HepG2 (cell line): ENCODE data around the gene TCOF1. TPM values are rescaled to one million over a fixed set of nuclear protein-coding genes. Genes with fewer than 3 reads are reported as not detected.

ENCODE experiments used
- ATAC-seq: fragments of 200-7000 bp; cut with Tn5 transposase; 3 replicates; pipeline ENCODE4 v1.9.1; 2020; ENCODE audit warnings: mild to moderate bottlenecking, moderate library complexity
- BruUV-seq: library from RNA; stranded (reverse); fragments of 400-500 nt; replicated peaks from 2 replicates; lab custom pipeline; 2021; lab: Mats Ljungman, UMichigan
- CTCF ChIA-PET: fragments of 300-600 bp; formaldehyde crosslinking; extraction: SDS; loops from one replicate; lab custom pipeline; 2021; ENCODE audit warnings: low total read pairs, inconsistent platforms, low intra/inter-chr PET ratio; lab: Yijun Ruan, JAX
- POLR2A ChIA-PET: fragments of 350-600 bp; sonication (Branson Sonifier 250); formaldehyde crosslinking; loops from one replicate; lab custom pipeline; 2020; ENCODE audit warnings: antibody characterized with exemption, inconsistent platforms; lab: Yijun Ruan, JAX
- DNase-seq: peaks from one replicate; pipeline ENCODE4 v3.0.0-alpha.2; 2015; ENCODE audit warnings: low spot score
- FAIRE-seq: peaks from 3 replicates; lab custom pipeline; 2011; peaks lifted over from hg19 to GRCh38; lab: Jason Lieb, UNC
- H2AFZ ChIP-seq: one replicate; pipeline ENCODE4 v1.6.1; 2011; ENCODE audit warnings: low read length, inconsistent platforms
- H3K27ac ChIP-seq: fragments of 300-600 bp; 3 replicates; pipeline ENCODE4 v1.8.0; 2011; ENCODE audit warnings: mixed run types, mild to moderate bottlenecking, mixed read lengths, low read length, inconsistent platforms; ENCODE audit not compliant: insufficient read depth; ENCODE audit errors: extremely low read length
- H3K27me3 ChIP-seq, 2 experiments: fragments of 200-600 bp in 1 of 2; 2 replicates in 1 of 2; 3 replicates in 1 of 2; pipeline versions ENCODE4 v1.6.0 to v1.8.0; 2011; ENCODE audit warnings: low read length in 2 of 2, mild to moderate bottlenecking in 2 of 2, moderate library complexity in 2 of 2, inconsistent platforms in 1 of 2; ENCODE audit not compliant: insufficient read depth in 2 of 2, control insufficient read depth in 1 of 2
- H3K36me3 ChIP-seq, 2 experiments: fragments of 200-600 bp in 1 of 2; replicated peaks in 1 of 2; 2 replicates in 1 of 2; 3 replicates in 1 of 2; pipeline versions ENCODE4 v1.5.1 to v1.8.0; 2011; ENCODE audit warnings: low read length in 2 of 2, inconsistent platforms in 1 of 2; ENCODE audit not compliant: insufficient read depth in 2 of 2, control insufficient read depth in 1 of 2
- H3K4me1 ChIP-seq: 2 replicates; pipeline ENCODE4 v1.5.1; 2012; ENCODE audit warnings: low read length, inconsistent platforms; ENCODE audit not compliant: insufficient read depth
- H3K4me2 ChIP-seq: 2 replicates; pipeline ENCODE4 v1.6.0; 2011; ENCODE audit warnings: low read depth, low read length, inconsistent platforms
- H3K4me3 ChIP-seq, 3 experiments: fragments of 200-600 bp in 1 of 3; sonication (generic), shearing (Covaris generic) in 1 of 3; replicated peaks in 1 of 3; 2 replicates each; pipeline ENCODE4 v1.5.1; 2011 to 2016; ENCODE audit warnings: low read length in 3 of 3, inconsistent platforms in 2 of 3, low read depth in 2 of 3, mild to moderate bottlenecking in 2 of 3, control low read depth in 1 of 3, mixed read lengths in 1 of 3; ENCODE audit not compliant: insufficient read depth in 1 of 3
- H3K79me2 ChIP-seq: one replicate; pipeline ENCODE4 v1.6.1; 2011; ENCODE audit warnings: low read length, inconsistent platforms; ENCODE audit not compliant: insufficient read depth
- H3K9ac ChIP-seq: 2 replicates; pipeline ENCODE4 v1.6.0; 2011; ENCODE audit warnings: mild to moderate bottlenecking, low read depth, low read length, inconsistent platforms; ENCODE audit not compliant: insufficient read depth
- H3K9me3 ChIP-seq: 2 replicates; pipeline ENCODE4 v1.5.1; 2012; ENCODE audit warnings: mild to moderate bottlenecking, low read length
- H4K20me1 ChIP-seq: 2 replicates; pipeline ENCODE4 v1.6.0; 2011; ENCODE audit warnings: inconsistent platforms, mild to moderate bottlenecking, low read length, moderate library complexity; ENCODE audit not compliant: insufficient read depth
- CSRNP1 ChIP-seq: sonication (generic); formaldehyde crosslinking; IDR thresholded peaks from 2 replicates; pipeline ENCODE4 v1.8.1; 2023; ENCODE audit warnings: mild to moderate bottlenecking, missing genetic modification reagents
- EP300 ChIP-seq, 3 experiments: sonication (generic) in 1 of 3; formaldehyde crosslinking in 1 of 3; IDR thresholded peaks; 2 replicates each; pipeline versions ENCODE4 v1.5.1 to v1.6.1; 2011 to 2020; ENCODE audit warnings: low read depth in 2 of 3, low read length in 2 of 3, borderline replicate concordance in 1 of 3, improper control_type of control experiment in 1 of 3, mild to moderate bottlenecking in 1 of 3, missing genetic modification reagents in 1 of 3, moderate library complexity in 1 of 3
- HMGA1 ChIP-seq: sonication (generic); formaldehyde crosslinking; conservative IDR thresholded peaks from 2 replicates; pipeline ENCODE4 v1.4.0; 2020; ENCODE audit warnings: missing genetic modification reagents
- NKX3-1 ChIP-seq: sonication (generic); formaldehyde crosslinking; IDR thresholded peaks from 2 replicates; pipeline ENCODE4 v1.5.0; 2020; ENCODE audit warnings: missing genetic modification reagents
- PCBP2 ChIP-seq: fragments of 200-400 bp; formaldehyde crosslinking; optimal IDR thresholded peaks from 2 replicates; pipeline ENCODE3; 2018; ENCODE audit warnings: low read length, low read depth; ENCODE audit not compliant: poor library complexity, severe bottlenecking
- U2AF1 ChIP-seq: fragments of 200-400 bp; formaldehyde crosslinking; optimal IDR thresholded peaks from 2 replicates; pipeline ENCODE3; 2017; ENCODE audit warnings: mild to moderate bottlenecking, low read depth, low read length
- ZNF12 ChIP-seq: sonication (generic); formaldehyde crosslinking; IDR thresholded peaks from 2 replicates; pipeline ENCODE4 v1.5.0; 2020; ENCODE audit warnings: missing genetic modification reagents
- ZNF280D ChIP-seq: sonication (generic); formaldehyde crosslinking; IDR thresholded peaks from 2 replicates; pipeline ENCODE4 v1.5.1; 2020; ENCODE audit warnings: mild to moderate bottlenecking, missing genetic modification reagents
- ZNF441 ChIP-seq: sonication (generic); formaldehyde crosslinking; IDR thresholded peaks from 2 replicates; pipeline ENCODE4 v1.7.0; 2021; ENCODE audit warnings: missing genetic modification reagents, borderline replicate concordance
- ZNF672 ChIP-seq: sonication (generic); formaldehyde crosslinking; IDR thresholded peaks from 2 replicates; pipeline ENCODE4 v1.8.1; 2022; ENCODE audit warnings: missing genetic modification reagents
- ZNF792 ChIP-seq: IDR thresholded peaks from 2 replicates; pipeline ENCODE4 v1.6.1; 2016
- WGBS: methylation state at CpG from one replicate; pipeline ENCODE4 v1.1.6; 2017; ENCODE audit warnings: low lambda C conversion rate; 5-methylcytosine and 5-hydroxymethylcytosine counted together
- in situ Hi-C: cut with HindIII; loops from 2 replicates; pipeline ENCODE4 v1.10.0; 2017; ENCODE audit warnings: low pct_unique_long_range_greater_than_20kb; ENCODE audit not compliant: extremely low pct_ligation_motif_present
- intact Hi-C: fragments of 100-400 bp; cut with micrococcal nuclease; formaldehyde crosslinking; loops from one replicate; pipeline ENCODE4 v1.10.0; 2022; ENCODE audit not compliant: unreplicated experiment
- polyA plus RNA-seq, 8 experiments: library from polyadenylated mRNA; depleted of rRNA in 3 of 8; stranded (reverse) in 7 of 8; unstranded in 1 of 8; fragments of >200 nt; fragmentation: Illumina TruSeq in 4 of 8; extraction: Trizol in 4 of 8; gene quantifications; 2 replicates each; pipeline versions ENCODE4 v1.2.1 to v1.2.3, GENCODE V29; 2011 to 2016; ENCODE audit warnings: low read depth in 4 of 8, missing spikeins in 1 of 8, mixed read lengths in 1 of 8; ENCODE audit not compliant: insufficient read depth in 1 of 8
- total RNA-seq, 5 experiments: library from RNA; depleted of rRNA; stranded (reverse); fragments of >200 nt; fragmentation: Illumina TruSeq; extraction: Trizol; gene quantifications; 2 replicates each; pipeline ENCODE4 v1.2.3, GENCODE V29; 2016; ENCODE audit warnings: low read depth in 1 of 5

The TCOF1 gene
- total and polyA plus RNA-seq, 2 of the 13 experiments (the other 11 are each of a cell fraction or from before 2014, with no cell fraction given), result 10.1 to 41.6 TPM

GRCh38 chr5:150399524-150400211 is 42.2 kb downstream of the TCOF1 start:
- Histone ChIP-seq H4K20me1 (no peaks in the 10 kb centered on the region), H3K9me3 (no peaks in the 10 kb centered on the region), H3K4me2 (no peak overlapping the region), H3K36me3 (peaks cover 25 to 65% of the 10 kb centered on the region in 2 experiments; a peak in 4 of 5 replicates), H3K9ac (no peak overlapping the region), H3K4me1 (no peaks in the 10 kb centered on the region), H3K4me3 (no peak overlapping the region), H2AFZ (no peak overlapping the region), H3K79me2 (no peaks in the 10 kb centered on the region), H3K27me3 (no peaks in the 10 kb centered on the region), H3K27ac (no peak overlapping the region)
- no peak for FAIRE-seq
- ATAC-seq, result no peak
- no peak for TF ChIP-seq NKX3-1 (CRISPR knock-in tag)
- no peak for TF ChIP-seq ZNF441 (CRISPR knock-in tag)
- TF ChIP-seq EP300 (IDR thresholded peaks at IDR 0.05; ENCODE audit: low read depth in 2 of 2, low read length in 2 of 2), result no peak
- no peak for TF ChIP-seq EP300 (CRISPR knock-in tag; IDR thresholded peaks at IDR 0.05; ENCODE audit: borderline replicate concordance)
- TF ChIP-seq ZNF12 (CRISPR knock-in tag), result no peak
- TF ChIP-seq ZNF280D, result no peak
- no peak for TF ChIP-seq U2AF1
- no peak for TF ChIP-seq ZNF672 (CRISPR knock-in tag)
- TF ChIP-seq ZNF792 (CRISPR knock-in tag), result no peak
- TF ChIP-seq CSRNP1, result no peak
- no peak for TF ChIP-seq PCBP2
- no peak for TF ChIP-seq HMGA1 (CRISPR knock-in tag)
- ChIA-PET POLR2A (interaction anchor here (0.7 to 3.7 kb wide), 4 partner anchors 11 to 30 kb away, joined by 3 to 11 read pairs (median 6); partner anchors contain the start of gene CD74), CTCF (interaction anchor here (3.5 kb wide), 1 partner anchor 36 kb away, joined by 27 read pairs; no protein-coding TSS in a partner anchor)
- in situ Hi-C loops, result loop anchor here (5.0 kb wide), 1 partner anchor 38 kb away; no protein-coding TSS in a partner anchor
- DNase-seq, result no peak
- WGBS, result 99% methylated on average over 10 of the region's 11 CpGs
- BruUV-seq, result no TSS peak
- intact Hi-C loops, result no loop called here
